HS-5 (cell line): ENCODE results near the gene NID1.
A peak's percentile ranks its signal among the peaks of the same experiment; 100 is the strongest.

Experiments used
- DNase-seq: peaks from one replicate; pipeline ENCODE4 v3.0.0-alpha.2; 2012; ENCODE audit warnings: low read depth

The NID1 gene, protein sequence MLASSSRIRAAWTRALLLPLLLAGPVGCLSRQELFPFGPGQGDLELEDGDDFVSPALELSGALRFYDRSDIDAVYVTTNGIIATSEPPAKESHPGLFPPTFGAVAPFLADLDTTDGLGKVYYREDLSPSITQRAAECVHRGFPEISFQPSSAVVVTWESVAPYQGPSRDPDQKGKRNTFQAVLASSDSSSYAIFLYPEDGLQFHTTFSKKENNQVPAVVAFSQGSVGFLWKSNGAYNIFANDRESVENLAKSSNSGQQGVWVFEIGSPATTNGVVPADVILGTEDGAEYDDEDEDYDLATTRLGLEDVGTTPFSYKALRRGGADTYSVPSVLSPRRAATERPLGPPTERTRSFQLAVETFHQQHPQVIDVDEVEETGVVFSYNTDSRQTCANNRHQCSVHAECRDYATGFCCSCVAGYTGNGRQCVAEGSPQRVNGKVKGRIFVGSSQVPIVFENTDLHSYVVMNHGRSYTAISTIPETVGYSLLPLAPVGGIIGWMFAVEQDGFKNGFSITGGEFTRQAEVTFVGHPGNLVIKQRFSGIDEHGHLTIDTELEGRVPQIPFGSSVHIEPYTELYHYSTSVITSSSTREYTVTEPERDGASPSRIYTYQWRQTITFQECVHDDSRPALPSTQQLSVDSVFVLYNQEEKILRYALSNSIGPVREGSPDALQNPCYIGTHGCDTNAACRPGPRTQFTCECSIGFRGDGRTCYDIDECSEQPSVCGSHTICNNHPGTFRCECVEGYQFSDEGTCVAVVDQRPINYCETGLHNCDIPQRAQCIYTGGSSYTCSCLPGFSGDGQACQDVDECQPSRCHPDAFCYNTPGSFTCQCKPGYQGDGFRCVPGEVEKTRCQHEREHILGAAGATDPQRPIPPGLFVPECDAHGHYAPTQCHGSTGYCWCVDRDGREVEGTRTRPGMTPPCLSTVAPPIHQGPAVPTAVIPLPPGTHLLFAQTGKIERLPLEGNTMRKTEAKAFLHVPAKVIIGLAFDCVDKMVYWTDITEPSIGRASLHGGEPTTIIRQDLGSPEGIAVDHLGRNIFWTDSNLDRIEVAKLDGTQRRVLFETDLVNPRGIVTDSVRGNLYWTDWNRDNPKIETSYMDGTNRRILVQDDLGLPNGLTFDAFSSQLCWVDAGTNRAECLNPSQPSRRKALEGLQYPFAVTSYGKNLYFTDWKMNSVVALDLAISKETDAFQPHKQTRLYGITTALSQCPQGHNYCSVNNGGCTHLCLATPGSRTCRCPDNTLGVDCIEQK

DNA sequence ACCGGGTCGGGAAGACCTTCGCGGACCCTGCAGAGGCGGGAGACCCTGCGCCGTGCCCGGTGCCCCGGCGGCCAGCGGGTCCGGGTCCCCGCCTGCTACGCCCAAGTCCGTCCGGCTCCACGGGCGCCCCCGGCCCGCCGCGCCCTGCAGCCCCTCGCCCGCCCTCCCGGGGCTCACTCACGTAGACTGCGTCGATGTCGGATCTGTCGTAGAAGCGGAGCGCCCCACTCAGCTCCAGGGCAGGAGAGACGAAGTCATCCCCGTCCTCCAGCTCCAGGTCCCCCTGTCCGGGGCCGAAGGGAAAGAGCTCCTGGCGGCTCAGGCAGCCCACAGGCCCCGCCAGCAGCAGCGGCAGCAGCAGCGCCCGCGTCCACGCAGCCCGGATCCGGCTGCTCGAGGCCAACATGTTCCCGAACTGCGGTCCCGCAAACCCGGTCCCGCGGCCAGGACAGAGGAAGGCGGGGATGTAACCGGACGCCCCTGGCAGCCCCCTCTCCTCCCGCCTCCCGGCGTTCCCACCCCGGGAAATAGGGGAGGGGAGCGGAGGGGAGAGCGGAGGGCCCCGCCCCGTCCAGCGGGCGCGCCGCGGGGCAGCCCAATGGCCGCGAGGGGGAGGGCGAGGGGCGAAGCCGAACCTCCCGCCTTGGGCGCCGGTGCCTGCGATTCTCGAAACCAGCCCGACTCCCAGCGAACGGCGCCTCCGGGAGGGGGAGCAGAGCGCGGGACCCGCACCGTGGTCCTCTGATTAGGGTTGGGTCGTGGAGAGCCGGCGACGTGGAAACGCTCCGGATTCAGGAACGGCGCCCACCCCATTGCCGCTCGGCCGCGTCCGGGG lies at the start of gene NID1:
Gene NID1, minus strand, starts transcription at position 417 of the 835 bp plus-strand sequence. Its CDS starts 11 bp downstream, at position 406.
- peak; percentile 25 for DNase-seq

DNA sequence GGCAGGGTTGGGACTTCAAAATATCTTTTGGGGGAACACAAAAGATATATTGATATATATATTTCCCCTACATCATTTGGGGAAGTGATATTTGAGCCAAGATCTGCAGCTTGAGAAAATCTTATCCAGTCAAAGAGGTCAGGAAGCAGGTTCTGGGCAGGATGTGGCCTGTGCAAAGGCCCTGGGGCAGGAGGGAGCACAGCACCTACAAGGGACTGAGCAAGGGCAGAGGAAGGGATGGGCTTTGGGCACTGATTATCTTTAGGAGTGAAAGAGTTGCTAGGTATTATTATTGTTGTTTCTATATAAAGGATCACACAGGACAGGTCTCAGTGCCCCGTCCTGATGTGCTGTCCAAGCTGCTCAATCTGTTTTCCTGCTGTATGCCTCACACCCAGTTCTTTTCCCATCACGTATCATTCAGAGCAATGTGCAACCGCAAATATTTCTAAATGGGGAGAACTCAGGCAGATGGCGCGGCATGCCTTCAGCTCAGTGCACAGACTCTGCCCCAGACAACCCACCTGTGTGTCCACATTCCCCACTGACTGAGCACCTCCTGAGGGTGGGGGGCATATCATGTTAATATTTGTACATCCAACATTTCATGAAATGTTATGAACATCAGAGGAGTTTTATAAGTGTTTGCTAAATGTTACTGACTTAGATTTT lies 49.3 kb upstream of the NID1 start:
- DNase-seq, result no peak

DNA sequence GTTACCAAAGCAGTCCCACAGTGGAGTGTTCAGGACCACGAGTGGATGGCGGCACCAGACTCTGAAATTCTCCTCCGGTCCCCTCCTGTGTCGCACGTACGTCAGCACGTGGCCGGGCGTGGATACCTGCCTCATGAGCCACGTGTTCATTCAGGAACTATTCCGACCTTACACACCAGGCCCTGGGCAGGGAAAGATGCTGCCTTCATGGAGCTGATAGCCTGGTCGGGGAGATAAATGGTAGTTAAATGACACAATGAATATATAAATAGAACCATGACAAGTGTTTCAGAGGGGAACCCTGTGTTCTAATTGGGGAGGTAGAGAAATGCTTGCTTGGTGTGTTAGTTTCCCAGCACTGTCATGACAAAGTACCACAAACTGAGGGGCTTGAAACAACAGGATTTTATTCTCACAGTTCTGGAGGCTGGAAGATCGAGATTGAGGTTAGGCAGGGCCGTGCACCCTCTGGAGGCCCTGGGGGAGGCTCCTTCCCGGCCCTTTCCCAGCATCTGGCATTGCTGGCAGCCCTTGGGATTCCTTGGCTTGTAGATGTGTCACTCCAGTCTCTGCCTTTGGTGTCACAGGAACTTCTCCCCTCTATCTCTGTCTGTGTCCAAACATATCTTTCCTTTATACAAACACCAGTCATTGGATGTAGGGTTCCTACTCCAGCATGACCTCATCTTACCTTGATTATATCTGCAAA lies 48.6 kb upstream of the NID1 start:
- no peak for DNase-seq

DNA sequence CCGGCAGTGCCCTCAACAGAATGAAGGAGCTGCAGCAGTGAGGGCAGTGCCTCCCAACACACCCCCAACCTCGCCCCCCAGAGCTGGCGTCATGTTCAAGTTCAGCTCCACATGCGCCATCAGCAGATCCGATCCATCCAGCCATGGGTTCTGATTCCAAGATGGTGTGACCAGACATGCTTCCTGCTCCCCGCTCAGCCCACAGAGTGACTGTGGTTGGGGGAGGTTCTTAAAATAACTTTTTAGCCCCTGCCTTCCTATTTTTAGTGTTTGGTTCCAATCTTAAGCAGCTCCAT lies 47.4 kb upstream of the NID1 start:
- DNase-seq, result no peak

DNA sequence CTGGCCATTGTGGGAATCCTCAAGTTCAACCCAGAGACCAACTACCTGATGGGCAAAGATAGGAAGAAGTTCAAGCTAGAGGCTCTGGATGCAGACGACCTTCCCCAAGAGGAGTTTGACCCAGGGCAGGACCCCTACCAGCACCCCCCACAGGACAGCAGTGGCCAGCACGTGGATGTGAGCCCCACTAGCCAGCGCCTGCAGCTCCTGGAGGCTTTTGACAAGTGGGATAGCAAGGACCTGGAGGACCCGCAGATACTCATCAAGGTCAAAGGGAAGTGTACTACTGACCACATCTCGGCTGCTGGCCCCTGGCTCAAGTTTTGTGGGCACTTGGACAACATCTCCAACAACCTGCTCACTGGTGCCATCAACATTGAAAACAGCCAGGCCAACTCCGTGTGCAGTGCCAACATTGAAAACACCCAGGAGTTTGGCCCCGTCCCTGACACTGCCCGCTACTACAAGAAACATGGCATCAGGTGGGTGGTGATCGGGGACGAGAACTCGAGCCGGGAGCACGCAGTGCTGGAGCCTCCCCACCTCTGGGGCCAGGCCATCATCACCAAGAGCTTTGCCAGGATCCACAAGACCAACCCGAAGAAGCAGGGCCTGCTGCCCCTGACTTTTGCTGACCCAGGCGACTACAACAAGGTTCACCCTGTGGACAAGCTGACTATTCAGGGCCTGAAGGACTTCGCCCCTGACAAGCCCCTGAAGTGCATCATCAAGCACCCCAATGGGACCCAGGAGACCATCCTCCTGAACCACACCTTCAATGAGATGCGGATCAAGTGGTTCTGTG lies 46.8 kb upstream of the NID1 start:
- no peak for DNase-seq

DNA sequence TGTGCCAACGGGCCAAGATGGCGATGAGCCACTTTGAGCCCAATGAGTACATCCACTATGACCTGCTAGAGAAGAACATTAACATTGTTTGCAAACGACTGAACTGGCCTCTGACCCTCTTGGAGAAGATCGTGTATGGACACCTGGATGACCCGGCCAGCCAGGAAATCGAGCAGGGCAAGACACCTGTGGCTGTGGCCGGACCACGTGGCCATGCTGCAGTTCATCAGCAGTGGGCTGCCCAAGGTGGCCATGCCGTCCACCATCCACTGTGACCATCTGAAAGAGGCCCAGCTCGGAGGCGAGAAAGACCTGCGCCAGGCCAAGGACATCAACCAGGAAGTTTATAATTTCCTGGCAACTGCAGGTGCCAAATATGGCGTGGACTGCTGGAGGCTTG lies 45.2 kb upstream of the NID1 start:
- DNase-seq, result no peak

DNA sequence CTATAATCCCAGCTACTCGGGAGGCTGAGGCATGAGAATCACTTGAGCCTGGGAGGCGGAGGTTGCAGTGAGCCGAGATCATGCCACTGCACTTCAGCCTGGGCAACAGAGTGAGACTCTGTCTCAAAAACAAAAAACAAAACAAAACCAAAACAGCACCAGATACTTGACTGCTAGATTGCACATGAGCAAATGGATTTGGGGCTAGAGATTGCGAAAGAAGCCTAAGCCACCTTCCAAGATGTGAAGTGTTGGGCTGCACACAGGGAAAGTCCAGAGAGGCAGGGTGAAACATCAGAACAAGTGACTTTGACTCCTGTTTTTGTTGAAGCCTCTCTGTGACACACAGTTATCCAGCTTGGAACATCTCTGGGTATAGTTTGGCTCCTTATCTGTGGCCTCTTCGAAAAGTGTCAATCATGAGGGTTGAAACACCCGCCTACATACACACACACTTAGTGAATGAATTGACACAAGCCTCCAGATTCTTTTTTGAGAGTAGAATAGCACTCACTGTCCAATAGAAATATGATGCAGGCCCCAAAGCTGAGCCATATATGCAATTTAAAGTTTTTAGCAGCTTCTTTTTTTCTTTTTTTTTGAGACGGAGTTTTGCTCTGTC lies 43.2 kb upstream of the NID1 start:
- no peak for DNase-seq

DNA sequence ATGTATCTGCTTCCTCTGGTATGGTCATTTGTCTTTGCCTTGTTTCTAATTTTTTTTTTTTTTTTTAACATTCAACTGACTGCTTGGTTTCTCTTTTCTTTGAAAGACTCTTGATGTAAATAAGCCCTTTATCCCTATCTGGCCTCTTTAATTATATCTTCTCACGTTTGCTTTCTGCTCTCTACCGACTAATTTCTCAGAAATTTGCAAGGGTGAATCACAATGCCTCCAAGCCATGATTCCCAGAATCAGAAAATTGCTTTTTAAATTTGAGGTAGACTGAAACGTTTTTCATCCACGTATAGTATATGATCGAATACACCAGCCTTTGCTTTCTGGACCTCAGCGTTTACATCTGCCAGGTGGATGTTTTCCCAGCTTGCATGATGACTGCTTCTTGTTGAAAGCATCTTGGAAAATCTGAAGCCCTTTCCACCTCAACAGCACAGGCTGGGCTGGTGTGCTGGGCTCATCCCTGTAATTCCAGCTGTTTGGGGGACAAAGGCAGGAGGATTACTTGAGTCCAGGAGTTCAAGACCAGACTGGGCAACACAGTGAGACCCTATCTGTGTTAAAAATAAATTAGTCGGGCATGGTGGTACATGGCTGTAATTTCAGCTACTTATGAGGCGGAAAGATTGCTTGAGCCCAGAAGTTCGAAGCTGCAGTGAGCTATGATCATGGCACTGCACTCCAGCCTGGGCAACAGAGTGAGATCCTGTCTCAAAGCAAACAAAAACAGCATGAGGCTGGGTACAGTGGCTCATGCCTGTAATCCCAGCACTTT lies 42.4 kb upstream of the NID1 start:
- no peak for DNase-seq

DNA sequence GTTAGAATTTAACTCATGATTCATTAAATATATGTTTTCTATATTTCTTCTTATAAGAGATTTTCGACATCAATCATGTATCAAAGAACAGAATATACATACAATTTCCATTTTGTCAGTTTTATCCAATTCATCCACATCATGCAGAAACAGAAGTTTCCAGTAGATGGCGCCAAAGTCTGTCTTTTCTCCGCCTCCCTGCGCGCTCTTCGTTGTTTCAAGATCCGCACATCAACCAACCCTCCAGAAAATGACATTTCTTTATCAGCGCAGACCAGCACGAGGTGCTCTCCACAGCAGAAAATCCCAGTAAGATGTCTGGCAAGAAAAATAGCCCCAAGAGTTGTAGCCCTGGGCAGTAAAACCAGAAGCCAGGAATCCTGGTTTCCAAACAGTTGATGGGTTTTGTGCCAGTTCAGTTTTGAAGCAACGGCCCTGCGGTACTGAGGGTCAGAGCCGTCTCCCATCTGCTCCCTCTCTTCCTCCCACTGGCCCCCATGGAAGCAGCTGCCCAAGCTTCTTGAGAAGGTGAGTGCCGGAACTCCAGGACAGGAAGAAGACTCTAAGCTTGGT lies 38.8 kb upstream of the NID1 start:
- DNase-seq, result no peak

DNA sequence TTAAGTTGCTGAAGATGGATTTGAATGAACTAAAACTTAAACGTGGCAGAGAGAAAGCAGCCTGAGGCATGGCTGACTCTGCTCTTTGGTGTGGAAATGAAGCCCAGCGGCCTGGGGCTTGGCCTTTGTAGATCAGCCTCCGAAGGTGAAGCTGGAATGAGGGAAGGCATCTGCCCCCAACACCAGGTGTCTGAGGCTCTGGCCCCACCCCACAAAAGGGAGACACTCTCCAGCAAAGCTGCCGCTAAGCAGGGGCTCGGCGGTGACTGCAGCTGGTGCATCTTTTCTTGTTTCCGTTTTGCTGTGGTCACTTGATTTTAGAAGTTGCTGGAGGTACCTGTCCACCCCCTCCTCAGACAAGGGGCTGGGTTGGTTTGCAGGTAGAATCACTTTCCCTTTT lies 38.2 kb upstream of the NID1 start:
- no peak for DNase-seq

DNA sequence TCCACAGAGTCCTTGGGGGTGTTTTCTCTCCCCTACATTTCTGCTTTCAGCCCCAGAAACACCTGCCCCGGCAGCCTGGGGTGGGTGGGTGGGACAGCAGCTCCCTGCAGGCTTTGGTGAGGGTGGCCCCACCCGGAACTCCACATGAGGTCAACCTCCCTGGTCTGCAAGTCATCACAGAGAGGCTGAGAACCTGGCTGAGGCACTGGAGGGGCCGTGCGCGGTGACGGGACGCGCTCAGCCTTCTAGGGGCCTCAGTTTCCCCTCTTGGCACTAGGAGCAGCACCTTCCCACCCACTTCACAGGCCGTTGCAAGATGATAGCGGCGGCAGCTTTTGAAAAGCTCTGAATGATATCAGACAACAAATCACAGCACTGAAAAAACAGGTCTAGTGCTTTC lies 37.7 kb upstream of the NID1 start:
- DNase-seq, result no peak

DNA sequence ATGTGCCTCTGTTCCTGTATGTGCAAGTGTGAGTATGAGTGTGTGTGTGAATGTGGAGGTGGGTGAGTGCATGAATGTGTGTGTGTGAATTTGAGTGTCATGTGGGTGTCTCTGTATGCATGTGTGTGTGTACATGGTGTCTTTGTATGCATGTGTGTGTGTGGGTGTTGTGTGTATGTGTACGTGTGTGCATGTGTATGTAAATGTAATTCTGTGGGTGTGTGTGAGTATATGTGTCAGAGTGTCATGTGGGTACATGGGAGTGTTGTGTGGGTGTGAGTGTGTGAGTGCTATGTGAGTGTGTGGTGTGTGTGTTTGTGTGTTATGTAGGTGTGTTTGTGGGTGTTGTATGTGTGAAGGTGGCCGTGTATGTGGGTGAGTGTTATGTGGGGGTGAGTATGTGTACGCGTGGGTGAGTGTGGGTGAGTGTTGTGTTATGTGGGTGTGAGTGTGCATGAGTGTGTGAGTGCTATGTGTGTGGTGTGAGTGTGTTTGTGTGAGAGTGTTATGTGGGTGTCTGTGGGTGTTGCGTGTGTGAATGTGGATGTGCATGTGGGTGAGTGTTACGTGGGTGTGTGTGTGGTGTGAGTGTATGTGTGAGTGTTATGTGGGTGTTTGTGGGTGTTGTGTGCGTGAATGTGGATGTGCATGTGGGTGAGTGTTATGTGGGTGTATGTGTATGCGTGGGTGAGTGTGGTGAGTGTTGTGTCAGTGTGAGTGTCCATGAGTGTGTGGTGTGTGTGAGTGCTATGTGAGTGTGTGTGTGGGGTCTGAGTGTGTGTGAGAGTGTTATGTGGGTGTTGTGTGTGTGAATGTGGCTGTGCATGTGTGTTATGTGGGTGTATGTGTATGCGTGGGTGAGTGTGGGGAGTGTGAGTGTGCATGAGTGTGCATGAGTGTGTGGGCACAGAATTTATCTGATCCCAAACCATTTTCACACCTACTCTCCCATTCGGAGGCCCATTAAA lies 36.6 kb upstream of the NID1 start:
- no peak for DNase-seq

DNA sequence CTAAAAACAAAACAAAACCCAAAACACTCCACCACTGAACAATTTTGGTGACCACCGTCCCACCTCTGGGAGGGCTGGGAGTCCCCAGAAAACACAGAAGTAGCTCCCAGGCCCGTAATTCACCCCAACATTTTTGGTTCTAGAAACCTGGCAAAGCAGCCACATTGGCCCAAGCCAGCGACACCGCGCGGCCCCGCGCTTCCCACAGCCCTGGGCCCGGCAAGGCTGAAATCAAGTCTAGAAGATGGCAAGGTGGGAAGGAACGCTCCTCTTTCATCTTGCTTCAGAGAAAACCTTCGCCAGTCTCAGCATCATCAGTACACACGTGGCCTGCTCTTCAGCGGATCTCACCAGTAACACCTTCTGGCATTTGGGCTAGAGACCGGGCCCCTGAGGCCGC lies 35.9 kb upstream of the NID1 start:
- DNase-seq, result no peak

DNA sequence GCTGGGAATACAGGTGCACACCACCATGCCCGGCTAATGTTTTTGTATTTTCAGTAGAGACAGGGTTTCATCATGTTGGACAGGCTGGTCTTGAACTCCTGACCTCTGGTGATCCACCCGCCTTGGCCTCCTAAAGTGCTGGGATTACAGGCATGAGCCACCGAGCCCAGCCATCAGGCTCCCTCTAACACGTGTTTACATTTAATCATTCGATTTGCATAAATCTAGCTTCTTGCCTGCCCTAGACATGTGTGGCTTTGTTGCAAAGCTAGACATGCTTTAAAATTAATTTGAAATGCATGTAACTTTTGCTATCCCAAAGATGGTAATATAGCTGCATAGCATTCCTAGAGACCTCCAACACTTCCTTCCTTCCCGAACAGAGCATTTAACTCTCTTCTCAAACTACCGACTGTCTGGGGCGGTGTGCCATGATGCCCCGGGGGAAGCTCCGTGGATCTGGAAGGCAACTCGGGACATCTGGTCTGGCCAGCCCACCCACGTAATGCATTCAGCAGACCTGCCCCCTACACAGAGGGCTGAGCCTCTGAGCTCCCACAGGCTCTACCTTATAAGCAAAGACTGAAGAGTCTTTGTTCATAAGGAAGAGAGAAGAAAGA lies 34.6 kb upstream of the NID1 start:
- DNase-seq, result no peak

DNA sequence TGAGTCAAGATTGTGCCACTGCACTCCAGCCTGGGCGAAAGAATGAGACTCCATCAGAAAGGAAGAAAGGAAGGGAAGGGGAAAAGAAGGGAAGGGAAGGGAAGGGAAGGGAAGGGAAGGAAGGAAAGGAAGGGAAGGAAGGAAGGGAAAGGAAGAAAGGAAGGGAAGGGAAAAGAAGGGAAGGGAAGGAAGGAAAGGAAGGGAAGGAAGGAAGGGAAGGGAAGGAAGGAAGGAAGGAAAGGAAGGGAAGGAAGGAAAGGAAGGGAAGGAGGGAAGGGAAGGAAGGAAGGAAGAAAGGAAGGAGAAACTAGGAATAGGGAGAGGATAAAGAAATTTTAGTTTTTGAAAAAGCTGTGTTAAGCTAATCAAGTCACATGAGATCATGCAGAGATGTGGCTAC lies 33.4 kb upstream of the NID1 start:
- DNase-seq, result no peak
